Smooth muscle cell of the brain vasculature (primary cell): ENCODE measurements around the gene SAP30L.

Source experiments
- DNase-seq: peaks from one replicate; pipeline ENCODE4 v3.0.0-alpha.2; 2012; ENCODE audit warnings: low read depth, low spot score

SAP30L gene

DNA sequence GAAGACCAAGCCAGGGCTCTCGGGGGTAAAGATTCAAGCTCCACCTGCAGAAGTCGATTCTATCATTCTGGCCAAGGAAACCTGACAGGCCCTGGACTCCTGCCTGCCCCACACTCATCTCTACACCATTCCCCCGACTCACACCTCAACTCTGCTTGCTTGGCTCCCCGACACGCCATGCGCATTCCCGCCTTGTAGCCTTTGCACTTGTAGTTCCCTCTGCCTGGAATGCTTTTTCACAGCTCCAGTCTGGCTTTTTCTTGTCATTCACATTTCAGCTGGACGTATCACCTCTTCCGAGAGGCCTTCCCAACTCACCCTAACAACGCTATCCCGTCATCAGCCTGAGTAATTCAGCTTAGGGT lies 60.9 kb downstream of the SAP30L start:
- no peak for DNase-seq

DNA sequence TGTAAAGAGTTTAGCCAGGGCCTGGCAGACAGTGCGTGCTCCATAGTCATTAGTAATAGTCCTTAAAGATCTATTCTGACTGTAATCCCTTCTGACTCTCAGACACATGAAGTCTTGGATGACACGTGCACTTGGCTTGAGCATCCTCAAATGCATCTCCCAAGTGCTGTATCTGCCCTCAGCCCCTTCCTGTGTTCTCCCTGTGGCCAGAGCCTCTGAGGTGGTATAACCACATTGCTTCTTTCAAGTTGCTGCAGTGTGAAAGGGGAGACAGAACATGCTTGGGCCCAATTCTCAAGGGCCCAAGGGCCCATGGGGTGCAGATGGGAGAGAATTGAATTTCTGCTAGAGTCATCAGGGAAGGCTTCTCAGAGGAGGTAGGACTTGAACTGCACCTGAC lies 62.3 kb downstream of the SAP30L start:
- no peak for DNase-seq

DNA sequence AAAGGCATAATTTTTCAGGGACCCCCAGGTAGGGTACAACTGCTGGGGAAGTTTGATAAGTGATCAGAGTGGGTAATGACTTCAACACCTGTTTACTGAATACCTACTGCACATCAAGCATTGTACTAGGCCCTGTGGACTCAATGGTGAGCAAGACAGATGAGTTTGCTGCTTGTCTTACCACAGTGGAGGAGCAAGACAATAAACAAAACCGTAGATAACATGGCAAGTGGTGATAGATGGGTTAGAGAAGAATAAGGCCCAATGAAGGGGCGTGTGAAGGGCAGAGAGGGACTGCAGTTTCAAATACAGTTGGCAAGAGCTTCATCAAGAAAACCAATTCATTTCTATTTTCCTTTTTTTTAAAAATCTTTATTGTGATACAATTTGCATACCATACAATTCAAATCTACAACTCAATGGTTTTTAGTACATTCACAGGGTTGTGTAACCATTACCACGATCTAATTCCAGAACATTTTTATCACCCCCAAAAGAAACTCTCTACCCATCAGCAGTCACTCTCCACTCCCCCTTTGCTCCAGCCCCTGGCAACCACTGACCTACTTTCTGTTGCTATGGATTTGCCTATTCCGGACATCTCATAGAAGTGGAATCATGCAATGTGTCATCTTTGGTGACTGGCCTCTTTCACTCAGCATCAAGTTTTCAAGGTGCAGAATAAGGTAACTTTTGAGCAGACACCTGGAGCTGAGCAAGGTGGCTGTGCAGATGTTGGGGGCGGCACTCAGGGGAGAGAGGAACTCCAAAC lies 64.2 kb downstream of the SAP30L start:
- no peak for DNase-seq
